HG03558 (cell line): ENCODE measurements around the gene PIP4K2A.

ENCODE experiments used
- ATAC-seq: cut with Tn5 transposase; IDR thresholded peaks from one replicate; pipeline ENCODE4 v1.9.1; 2021; ENCODE audit warnings: moderate number of reproducible peaks; ENCODE audit not compliant: unreplicated experiment; ENCODE audit errors: extremely low read depth

Gene PIP4K2A

DNA sequence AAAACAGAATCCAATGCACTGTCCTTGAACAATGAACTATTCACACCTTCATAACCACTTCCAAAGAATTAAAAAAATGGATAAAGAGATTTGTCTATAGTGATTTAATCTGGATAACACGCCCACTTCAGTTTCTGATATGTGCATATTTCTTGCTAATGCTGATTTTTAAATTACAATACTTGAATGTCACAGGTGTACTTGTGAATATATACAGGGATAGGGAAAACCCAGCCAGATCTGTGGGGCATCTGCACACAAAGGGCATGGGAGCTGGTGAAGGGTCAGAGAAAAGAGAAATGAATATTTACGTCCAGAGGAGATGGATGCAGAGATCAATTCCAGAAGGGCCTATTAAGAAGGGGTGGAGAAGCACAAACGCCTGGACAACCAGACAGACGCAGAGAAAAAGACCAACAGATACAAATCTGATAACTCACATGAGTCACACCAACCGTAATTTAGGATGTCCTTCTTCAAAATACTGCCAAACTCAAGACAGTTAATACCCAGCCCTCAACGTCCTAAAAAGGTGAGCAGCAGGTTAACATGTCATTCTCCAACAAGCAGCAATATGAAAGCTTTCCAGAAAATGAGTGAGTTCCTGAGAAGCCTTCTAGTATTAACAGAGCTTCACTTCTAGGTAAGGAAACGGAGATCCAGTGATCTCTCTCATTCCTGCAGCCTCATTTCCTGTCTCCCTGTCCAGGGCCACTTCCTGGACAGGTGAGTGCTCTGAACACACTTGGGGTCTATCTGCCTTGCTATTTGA lies 41.9 kb downstream of the PIP4K2A start:
- no peak for ATAC-seq

DNA sequence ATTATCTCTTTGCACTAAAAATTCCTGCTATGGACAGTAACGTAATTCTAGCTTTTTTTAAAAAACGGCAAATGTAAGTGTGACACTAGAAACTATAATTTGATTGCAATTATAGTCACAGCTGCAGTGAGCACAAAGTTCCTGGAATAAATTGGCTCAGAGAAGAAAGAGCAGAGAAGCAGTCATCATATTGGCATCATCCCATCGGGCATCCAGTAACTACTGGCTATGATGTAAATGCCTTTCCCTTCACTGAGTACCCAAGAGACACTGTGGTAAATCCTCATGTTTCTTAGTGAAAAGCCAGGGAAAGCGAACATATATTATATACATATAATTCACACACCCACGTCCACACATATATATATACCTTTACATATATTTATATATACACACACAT lies 43.6 kb downstream of the PIP4K2A start:
- ATAC-seq: no peak

DNA sequence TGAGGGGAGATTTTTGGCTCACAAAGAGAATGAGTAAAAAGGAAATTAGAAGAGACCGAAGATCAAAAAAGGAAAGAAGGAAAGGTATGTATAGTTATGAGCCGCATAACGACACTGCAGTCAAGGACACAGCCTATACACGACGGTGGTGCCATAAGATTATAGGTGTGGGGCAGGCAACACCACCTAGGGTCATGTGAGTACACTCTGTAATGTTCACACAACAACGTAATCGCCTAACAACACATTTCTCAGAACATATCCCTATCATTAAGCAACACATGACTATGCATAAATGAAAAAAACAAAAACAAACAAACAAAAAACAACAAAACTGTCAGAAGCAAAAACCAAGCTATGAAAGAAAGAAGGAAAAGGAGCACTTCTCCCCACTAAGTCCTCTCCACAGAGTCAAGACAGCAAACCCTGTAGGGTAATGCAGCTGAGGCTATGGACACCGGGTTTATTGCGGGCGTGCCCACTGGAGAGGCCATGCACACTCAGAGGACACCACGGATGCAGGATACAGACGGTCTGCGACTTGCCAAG lies 45.1 kb downstream of the PIP4K2A start:
- ATAC-seq: no peak

DNA sequence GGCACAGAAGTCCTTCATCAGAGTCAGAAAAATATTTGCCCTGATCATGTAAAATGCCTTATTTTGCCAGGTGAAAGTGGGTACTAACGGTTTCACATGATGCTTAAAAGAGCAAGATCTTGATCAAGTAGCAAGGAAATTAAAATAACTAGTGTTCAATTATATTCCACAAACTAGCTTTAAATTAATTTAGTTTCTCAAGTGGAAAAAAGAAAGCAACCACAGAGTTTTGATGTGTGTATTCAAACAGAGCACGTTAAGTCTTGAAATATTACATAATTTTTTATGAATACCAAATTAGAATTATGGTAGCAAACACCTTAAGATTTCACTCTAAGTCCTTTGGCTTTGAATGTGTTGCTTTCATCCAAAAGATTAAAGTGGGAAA lies 47.3 kb downstream of the PIP4K2A start:
- ATAC-seq: no peak

DNA sequence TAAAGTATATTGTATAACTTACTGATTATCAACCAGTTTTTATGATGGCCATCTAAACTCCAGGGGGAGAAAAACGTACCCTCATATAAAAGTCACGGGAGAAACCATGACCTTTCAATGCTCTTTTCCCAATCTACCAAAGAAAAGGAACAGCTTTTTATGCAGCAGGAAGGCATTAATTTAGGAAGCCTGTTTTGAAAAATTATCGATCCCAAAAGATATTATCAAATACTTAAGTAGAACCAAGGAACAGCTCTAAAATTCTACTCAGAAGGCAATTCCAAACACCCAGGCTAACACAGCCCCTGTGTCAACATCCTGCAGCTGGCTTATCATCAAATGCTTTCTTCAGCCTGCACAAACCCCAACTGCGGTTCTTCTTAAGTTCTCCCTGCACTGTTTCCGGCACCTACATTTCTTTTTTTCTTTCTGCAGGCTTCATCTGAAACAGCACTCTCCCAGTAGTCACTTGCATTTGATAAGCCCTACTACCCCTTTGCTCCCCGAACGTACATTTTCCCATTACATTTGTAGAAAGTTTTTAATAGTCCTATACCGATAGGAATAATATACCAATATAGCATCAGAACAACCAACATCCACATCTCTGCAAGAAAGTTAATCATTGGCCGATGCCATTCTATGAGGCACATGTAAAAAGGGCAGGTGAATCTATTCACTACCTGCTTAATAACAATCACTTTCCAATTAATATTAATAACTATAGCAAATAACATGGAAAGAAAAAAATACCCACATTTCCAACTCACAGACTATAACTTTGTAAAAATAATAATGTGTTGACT lies 47.9 kb downstream of the PIP4K2A start:
- no peak for ATAC-seq

DNA sequence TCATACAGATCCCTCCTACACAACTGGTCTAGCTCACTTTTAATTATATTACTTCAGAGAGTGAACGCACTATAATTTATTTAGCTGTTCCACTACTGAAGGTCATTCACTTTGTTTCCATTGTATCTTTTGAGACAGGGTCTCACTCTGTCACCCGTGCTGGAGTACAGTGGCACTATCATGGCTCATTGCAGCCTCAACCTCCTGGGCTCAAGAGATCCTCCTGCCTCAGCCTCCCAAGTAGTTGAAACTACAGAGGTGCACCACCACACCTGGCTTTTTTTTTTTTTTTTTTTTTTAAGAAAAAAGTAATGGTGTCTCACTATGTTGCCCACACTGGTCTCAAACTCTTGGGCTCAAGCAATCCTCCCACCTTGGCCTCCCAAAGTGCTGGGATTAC lies 49.0 kb downstream of the PIP4K2A start:
- ATAC-seq: no peak

DNA sequence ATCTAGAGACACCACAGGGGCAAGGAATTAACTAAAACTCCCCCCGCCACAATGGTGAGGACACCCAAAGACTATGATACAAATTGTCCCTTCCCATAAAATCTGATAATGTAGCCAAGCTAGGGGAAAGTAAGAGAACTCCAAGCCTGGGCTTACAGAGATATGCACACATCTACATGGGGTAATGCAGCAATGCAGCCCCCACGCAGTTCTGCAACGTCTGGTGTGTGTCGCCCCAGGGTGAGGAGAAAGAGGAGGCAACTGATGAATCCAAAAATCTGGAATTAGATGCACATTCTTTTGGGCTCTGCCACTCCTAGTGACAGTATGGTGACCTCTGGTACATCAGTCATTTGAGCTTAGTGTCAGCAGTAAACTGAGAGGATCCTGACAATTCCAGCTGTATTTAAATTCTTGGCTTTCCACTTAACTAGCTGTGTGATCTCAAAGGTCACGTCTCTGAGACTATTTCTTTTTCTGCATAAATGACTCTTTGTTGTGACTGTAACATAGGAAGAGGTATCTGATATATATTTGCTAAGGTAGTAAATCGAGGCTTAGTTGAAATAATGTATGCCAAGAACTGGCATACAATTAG lies 51.5 kb downstream of the PIP4K2A start:
- ATAC-seq: no peak

DNA sequence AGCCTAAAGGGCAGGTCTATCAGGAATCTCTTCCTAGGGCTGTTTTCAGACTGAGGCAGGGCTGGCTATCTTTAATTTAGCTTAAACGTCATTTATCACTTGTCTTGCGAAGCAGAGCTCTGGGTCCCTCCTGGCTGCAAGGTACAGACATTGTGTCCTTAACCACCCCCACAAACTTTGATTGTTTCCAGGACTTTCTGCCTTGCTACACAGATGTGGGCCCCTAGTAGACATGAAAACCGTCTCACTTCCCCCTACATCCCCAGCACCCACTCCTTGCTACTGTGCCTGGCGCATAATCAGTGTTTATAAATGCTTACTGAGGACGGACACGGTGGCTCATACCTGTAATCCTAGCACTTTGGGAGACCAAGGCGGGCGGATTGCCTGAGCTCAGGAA lies 54.5 kb downstream of the PIP4K2A start:
- ATAC-seq: no peak

DNA sequence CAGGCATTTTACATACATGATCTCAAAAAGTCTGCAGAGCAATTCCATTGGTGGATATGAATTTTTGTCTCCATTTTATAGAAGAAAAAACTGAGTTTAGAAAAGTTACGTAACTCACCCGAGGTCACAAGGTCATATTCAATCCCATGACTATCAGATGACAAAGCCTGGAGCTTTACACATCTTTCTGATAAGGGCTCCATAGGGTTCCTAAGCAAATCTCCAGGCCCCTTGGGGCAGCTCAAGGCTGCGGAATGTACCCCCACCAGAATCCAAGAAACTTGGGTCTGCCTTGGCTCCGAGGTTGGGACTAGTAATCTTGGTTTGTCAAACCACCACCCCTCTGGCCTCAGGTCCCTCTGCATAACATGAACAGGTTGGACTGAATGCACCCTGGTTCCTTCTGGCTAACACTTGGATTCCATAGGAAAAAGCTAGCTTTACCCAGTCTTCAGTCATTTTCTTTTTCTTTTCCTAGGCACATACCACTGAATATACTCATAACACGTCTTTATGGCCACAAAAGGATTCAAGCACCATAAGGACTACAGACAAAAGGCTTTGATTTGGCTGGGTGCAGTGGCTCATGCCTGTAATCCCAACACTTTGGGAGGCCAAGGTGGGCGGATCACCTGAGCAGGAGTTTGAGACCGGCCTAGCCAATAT lies 55.5 kb downstream of the PIP4K2A start:
- no peak for ATAC-seq

DNA sequence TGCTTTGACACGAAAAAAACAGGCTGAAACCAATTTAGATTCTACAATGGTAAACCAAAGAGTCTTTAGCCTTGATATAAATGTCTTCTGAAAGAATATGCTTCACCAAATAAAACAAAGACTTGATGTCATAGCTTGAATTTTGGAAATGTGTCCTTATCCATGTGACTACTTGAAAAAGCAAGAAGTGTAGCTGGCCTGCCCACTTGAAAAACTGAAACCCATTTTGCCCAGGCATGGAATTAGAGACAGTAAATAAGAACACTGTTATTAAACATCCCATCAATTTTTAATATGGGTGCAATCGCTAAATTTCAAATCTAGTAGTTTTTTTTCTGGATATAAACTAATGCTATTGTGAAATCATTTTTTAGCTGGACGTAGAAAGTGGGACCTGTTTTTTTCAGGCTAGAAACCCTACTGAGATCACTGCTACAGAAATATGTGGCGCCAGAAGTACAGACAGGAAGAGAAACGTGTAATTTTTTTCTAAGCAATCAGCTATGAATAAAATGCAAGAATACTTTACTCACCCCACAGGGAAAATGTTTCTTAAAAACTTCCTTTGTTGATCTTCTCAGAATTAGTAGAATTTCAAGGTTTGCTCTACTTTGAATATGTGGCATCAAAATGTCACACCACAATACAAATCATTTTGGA lies 56.7 kb downstream of the PIP4K2A start:
- ATAC-seq: no peak

DNA sequence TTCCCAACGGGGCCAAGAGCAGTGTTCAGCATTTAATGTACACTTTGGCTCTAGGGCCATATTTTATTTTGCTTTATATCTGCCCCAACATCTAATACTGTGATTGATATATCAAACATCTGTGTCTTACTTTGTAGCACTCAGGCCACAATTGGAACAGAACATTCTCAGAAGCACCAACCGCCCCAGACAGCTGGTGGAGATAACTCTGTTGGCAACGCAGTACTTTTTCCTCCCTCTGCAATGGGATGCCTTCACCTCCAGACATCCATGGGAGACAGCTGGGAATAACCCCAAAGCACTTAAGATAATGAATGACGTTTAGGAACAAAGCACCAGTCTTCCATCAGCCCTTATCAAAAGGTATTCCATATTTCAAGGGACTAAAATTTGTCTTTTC lies 57.4 kb downstream of the PIP4K2A start:
- ATAC-seq: no peak

DNA sequence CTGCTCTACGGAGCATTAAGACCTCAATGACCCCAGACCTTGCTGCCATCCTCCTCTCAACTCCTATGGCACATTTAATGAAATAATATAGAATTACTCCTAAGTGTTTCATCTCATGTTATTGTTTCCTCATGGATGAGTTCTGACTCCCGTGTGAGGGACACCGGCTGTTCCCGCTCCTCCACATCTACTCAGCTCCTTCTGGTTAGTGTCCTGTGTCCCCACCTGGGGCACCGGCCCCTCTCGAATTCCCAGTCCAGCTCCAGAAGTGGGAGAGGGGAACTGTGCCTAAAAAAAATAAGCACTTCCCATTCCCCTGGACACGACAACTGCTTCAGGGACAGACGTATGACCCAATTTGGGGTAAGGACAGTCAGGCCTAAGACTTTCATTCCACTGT lies 58.3 kb downstream of the PIP4K2A start:
- ATAC-seq: no peak

DNA sequence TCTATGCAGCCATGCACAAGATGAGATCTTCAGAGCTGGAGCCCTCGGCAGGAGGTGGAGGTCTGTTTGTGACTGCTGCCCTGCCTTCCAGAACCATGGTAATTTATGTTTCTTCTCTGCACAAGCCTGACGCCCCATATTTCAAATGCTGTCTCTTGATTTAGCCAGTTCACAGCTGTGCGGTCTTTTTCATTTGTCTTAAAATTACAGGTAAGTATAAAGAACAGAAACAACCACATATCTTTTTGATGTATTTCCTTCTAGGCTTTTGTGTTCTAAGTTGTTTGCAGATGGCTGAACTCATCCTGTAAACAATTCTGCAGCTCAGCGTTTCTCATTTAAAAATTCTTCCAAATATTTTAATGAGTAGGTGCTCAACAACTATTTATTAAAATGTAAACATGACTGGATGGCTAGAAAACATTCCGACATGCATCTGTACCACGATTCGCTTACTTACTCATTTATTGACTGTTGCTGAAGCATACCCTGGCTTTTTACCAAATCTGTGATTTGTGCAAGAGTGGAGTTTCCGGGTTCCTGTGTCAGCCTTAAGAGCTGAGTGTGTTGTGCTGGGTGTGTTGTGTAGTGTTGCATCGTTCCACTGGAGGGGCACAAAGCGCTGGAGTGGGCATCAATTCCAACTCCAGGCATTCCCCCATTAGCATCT lies 58.9 kb downstream of the PIP4K2A start:
- no peak for ATAC-seq

DNA sequence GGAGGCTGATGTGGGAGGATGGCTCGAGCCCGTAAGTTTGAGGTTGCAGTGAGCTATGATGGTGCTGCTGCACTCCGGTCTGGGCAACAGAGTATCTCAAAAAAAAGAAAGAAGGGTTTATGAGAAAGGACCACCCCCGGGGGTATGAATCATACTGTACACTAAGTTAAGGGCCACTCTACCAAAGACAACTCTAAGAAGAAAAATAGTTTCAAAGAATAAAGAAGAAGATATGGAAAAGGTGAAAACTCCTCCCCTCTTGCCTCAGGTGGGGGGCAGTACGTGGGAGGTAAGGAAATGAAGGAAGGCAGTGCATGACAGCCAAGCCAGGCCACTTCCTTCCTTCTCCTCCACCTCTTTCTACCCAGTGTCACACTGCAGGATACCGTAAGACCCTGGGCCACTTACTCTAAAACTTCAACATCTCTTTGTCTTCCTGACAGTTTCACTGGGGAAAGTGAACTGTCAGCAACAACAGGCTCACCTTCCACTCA lies 61.3 kb downstream of the PIP4K2A start:
- no peak for ATAC-seq

DNA sequence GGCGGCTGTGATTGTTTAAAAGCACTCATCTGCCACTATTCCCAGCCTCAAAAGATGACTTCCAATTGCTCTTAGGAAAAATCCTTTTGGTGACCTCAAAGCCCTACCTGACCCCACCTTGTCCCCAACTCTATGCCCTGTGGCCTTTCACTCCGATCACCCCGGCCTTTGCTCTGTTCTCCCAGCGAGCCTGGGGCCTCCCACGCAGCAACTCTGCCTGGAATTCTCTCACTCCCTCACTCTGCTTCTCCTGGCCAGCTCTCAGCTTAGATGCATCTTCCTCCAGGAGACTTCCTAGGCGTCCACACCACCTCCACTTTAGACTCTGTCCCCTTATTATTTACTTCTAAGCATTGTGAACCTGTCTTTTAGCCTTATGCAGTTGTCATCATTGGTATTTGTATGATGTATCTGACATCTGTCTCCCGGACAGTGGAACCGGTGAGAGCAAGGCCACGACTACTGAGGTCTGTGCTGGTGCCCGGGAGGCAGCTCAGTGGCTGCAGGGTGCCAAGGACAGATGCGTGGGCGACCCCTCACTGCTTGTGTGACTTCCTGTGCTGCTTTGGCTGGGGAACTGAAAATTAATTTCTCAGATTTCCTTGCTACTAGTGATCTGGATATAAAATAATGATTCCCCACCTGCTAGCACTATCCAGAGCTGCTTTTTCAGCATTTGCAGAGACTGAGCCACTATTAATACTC lies 63.0 kb downstream of the PIP4K2A start:
- ATAC-seq: no peak

DNA sequence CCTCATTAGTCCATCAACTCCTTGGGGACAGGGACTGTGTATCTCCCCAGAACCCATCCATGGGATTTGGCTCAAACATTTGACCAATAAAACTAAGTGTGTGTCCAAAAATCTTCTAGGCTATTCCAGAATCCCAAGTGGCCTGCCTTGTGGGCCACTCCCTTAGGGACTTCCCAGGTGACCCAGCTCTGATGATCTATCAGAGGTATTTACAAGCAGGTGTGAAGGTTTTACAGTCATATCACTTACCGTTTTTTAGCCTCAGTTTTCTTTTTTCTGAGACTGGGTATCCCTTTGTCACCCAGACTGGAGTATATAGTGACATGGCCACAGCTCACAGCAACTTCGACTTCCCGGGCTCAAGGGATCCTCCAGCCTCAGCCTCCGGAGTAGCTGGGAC lies 64.4 kb downstream of the PIP4K2A start:
- ATAC-seq: no peak

DNA sequence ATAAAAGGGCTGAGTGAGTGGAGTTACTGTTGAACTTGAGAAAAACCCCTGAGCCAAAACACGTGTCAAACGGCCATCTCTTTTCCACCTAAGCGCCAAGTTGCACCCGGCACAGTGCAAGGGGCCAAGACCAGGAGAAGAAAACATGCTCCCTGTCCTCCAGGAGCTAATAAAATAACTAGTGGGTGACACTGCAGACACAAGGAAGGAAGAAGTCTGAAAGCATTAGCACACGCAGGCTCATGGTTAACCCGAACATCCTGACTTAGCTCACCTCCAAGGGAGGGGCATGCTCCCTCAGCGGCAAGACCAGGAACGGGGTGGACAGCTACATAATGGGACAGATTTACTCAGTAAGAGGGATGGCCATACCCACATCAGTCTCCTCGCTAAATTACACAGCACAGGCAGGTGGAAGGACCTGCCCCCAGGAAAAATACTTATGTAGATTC lies 65.0 kb downstream of the PIP4K2A start:
- no peak for ATAC-seq

DNA sequence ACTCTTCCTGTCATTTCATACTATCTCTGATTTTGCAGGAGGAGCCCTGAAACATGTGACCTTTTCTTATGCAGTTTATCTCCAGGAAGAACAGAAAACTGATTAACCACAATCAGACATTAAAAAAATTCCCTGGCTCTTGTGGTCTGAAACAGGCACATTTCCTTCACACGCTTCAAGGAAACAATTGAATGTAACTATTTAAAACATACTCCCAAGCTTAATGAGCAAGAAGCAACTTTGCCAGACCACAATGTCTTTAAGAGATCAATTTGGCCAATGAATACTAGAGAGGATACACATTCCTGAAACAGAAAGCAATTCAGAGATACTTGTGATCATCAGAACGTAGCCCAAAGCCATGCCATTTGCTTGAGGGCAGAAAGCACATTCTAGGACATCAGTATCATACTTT lies 65.8 kb downstream of the PIP4K2A start:
- no peak for ATAC-seq

DNA sequence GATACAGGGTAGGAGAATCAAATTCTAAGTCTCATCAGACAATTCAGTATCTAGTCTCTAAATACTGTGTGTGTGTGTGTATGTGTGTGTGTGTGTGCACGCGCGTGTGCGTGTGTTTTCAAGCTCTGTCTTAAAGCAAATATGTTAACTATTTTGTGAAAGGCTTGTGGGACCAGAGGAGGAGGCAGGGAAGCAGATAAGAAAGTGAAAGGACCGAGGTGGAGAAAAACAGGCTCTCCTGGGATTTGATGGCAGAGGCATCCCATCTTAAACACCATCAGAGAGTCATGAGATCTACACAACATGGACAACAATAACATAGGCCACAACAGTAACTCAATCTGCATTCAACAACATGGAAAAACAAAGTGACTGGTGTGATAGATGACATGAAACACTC lies 67.1 kb downstream of the PIP4K2A start:
- ATAC-seq: no peak
